Endodermal cell (in vitro differentiated cells): ENCODE data around the gene LIMS1. TPM values are rescaled to one million over a fixed set of nuclear protein-coding genes. Genes with fewer than 3 reads are reported as not detected.

Experiments
- DNase-seq: peaks from one replicate; pipeline ENCODE4 v3.0.0-alpha.2; 2017
- H3K27ac ChIP-seq: 2 replicates; pipeline ENCODE4 v1.5.1; 2013; ENCODE audit warnings: mild to moderate bottlenecking, low read depth, low read length, moderate library complexity
- H3K27me3 ChIP-seq: 2 replicates; pipeline ENCODE4 v1.6.1; 2013; ENCODE audit warnings: mild to moderate bottlenecking, low read length, moderate library complexity; ENCODE audit not compliant: insufficient read depth, control insufficient read depth, poor library complexity, severe bottlenecking
- H3K36me3 ChIP-seq: 2 replicates; pipeline ENCODE4 v1.7.0; 2013; ENCODE audit warnings: mild to moderate bottlenecking, low read length, moderate library complexity; ENCODE audit not compliant: control insufficient read depth, insufficient read depth
- H3K4me1 ChIP-seq: one replicate; pipeline ENCODE4 v1.7.0; 2013; ENCODE audit warnings: low read length; ENCODE audit not compliant: control insufficient read depth, insufficient read depth
- H3K4me3 ChIP-seq: 2 replicates; pipeline ENCODE4 v1.5.1; 2013; ENCODE audit warnings: mild to moderate bottlenecking, low read length, moderate library complexity
- H3K9ac ChIP-seq: 2 replicates; pipeline ENCODE4 v1.6.1; 2013; ENCODE audit warnings: mild to moderate bottlenecking, low read length, moderate library complexity; ENCODE audit not compliant: poor library complexity, severe bottlenecking; ENCODE audit errors: extremely low read depth
- H3K9me3 ChIP-seq: 2 replicates; pipeline ENCODE4 v1.6.1; 2013; ENCODE audit warnings: mild to moderate bottlenecking, low read length, moderate library complexity; ENCODE audit not compliant: control insufficient read depth
- H3K27ac Mint-ChIP-seq: 2 replicates; pipeline ENCODE4 v1.8.0; 2020; ENCODE audit warnings: mixed read lengths
- H3K27me3 Mint-ChIP-seq: 2 replicates; pipeline ENCODE4 v1.8.0; 2021; ENCODE audit warnings: mild to moderate bottlenecking, mixed read lengths; ENCODE audit not compliant: insufficient read depth
- H3K36me3 Mint-ChIP-seq: 2 replicates; pipeline ENCODE4 v1.8.0; 2020; ENCODE audit warnings: low read depth, mixed read lengths
- H3K4me1 Mint-ChIP-seq: 2 replicates; pipeline ENCODE4 v1.8.0; 2020; ENCODE audit warnings: mixed read lengths
- H3K4me3 Mint-ChIP-seq: 2 replicates; pipeline ENCODE4 v1.8.0; 2020; ENCODE audit warnings: mild to moderate bottlenecking, moderate library complexity, mixed read lengths
- H3K9me3 Mint-ChIP-seq: 2 replicates; pipeline ENCODE4 v1.8.0; 2020; ENCODE audit warnings: mild to moderate bottlenecking, mixed read lengths
- CTCF ChIP-seq: fragments of 200-600 bp; sonication (generic); conservative IDR thresholded peaks from 2 replicates; pipeline ENCODE4 v1.5.0; 2021; ENCODE audit warnings: antibody characterized with exemption, mild to moderate bottlenecking
- WGBS, 2 experiments: methylation state at CpG; one replicate each; pipeline versions ENCODE4 v1.1.5 to v1.1.7; 2013; ENCODE audit warnings: missing lambda C conversion rate in 2 of 2, mixed read lengths in 1 of 2; ENCODE audit not compliant: insufficient coverage in 1 of 2, insufficient read length in 1 of 2; 5-methylcytosine and 5-hydroxymethylcytosine counted together
- total RNA-seq, 2 donors: library from RNA; stranded (reverse); fragmentation: NEBNext Ultra II Directional in 1 of 2; extraction: Animal tissue kit (Norgen Biotek cat#: 25700) in 1 of 2; gene quantifications; 2 replicates in 1 of 2; 3 replicates in 1 of 2; pipeline ENCODE4 v1.2.1, GENCODE V29; 2021

The LIMS1 gene
- total RNA-seq, 2 donors from 2014 or later = 45.9 to 46.6 TPM

- no peaks in the 10 kb centered on the region for H3K27me3 ChIP-seq
- H3K4me1 ChIP-seq = peaks cover 11% of the 10 kb centered on the region
- peak overlapping the region; percentile 16 for H3K27ac Mint-ChIP-seq
These were observed 82.5 kb downstream of the LIMS1 start for GRCh38 chr2:108616751-108617161.

GRCh38 chr2:108617617-108618016 is 83.3 kb downstream of the LIMS1 start:
- DNase-seq = no peak
- Mint-ChIP-seq H3K9me3 (no peaks in the 10 kb centered on the region), H3K27me3 (no peaks in the 10 kb centered on the region), H3K36me3 (no peaks in the 10 kb centered on the region), H3K4me1 (peaks cover 43% of the 10 kb centered on the region), H3K4me3 (no peak overlapping the region), H3K27ac (no peak overlapping the region)
- no peak for TF ChIP-seq CTCF
- no peak overlapping the region for H3K9ac ChIP-seq
- WGBS, 2 experiments = 83 to 96% methylated on average over 1 to 2 of the region's 2 CpGs
- H3K36me3 ChIP-seq = no peaks in the 10 kb centered on the region
- H3K27me3 ChIP-seq = no peaks in the 10 kb centered on the region
- peaks cover 15% of the 10 kb centered on the region for H3K4me1 ChIP-seq
- no peak overlapping the region for H3K4me3 ChIP-seq
- no peaks in the 10 kb centered on the region for H3K9me3 ChIP-seq
- no peak overlapping the region for H3K27ac ChIP-seq

More at GRCh38 chr2:108616751-108617161, 82.5 kb downstream of the LIMS1 start:
- Mint-ChIP-seq H3K9me3 (no peaks in the 10 kb centered on the region), H3K4me1 (peaks cover 44% of the 10 kb centered on the region), H3K4me3 (no peak overlapping the region), H3K27me3 (no peaks in the 10 kb centered on the region), H3K36me3 (no peaks in the 10 kb centered on the region)
- H3K9ac ChIP-seq = no peak overlapping the region
- no peak for DNase-seq
- 90% methylated on average over 2 of the region's 2 CpGs; no CpG with 5 or more reads in 1 of the 2 experiments for WGBS, 2 experiments
- no peaks in the 10 kb centered on the region for H3K36me3 ChIP-seq
- H3K9me3 ChIP-seq = no peaks in the 10 kb centered on the region
- no peak for TF ChIP-seq CTCF
- H3K4me3 ChIP-seq = no peak overlapping the region
- no peak overlapping the region for H3K27ac ChIP-seq

GRCh38 chr2:108619925-108620620 is 85.8 kb downstream of the LIMS1 start:
- WGBS, 2 experiments = 83 to 88% methylated on average over 7 to 8 of the region's 8 CpGs
- no peaks in the 10 kb centered on the region for H3K9me3 Mint-ChIP-seq
- H3K4me3 Mint-ChIP-seq = no peak overlapping the region
- H3K36me3 Mint-ChIP-seq = no peaks in the 10 kb centered on the region
- H3K27me3 ChIP-seq = no peaks in the 10 kb centered on the region
- peak overlapping the region; percentile 15 for H3K27ac Mint-ChIP-seq
- DNase-seq = no peak
- peaks cover 56% of the 10 kb centered on the region for H3K4me1 Mint-ChIP-seq
- peaks cover 20% of the 10 kb centered on the region for H3K4me1 ChIP-seq
- H3K9ac ChIP-seq = no peak overlapping the region
- H3K4me3 ChIP-seq = peak overlapping the region; percentile 77
- no peak overlapping the region for H3K27ac ChIP-seq
- no peaks in the 10 kb centered on the region for H3K36me3 ChIP-seq
- H3K27me3 Mint-ChIP-seq = no peaks in the 10 kb centered on the region
- TF ChIP-seq CTCF = no peak
- no peaks in the 10 kb centered on the region for H3K9me3 ChIP-seq
